Lower leg skin (tissue), 3 donors: ENCODE measurements around the gene CA12.

Experiments used
- CTCF ChIP-seq, 3 donors: fragments of 450-650 bp; IDR thresholded peaks; one replicate each; pipeline ENCODE4 v1.5.1; 2016; ENCODE audit warnings: antibody characterized with exemption in 3 of 3, mild to moderate bottlenecking in 3 of 3, moderate library complexity in 2 of 3
- POLR2A ChIP-seq, 2 donors: fragments of 450-650 bp; IDR thresholded peaks; one replicate each; pipeline ENCODE4 v1.6.1; 2016 to 2017; ENCODE audit warnings: antibody characterized with exemption in 2 of 2, mild to moderate bottlenecking in 1 of 2, moderate library complexity in 1 of 2

DNA sequence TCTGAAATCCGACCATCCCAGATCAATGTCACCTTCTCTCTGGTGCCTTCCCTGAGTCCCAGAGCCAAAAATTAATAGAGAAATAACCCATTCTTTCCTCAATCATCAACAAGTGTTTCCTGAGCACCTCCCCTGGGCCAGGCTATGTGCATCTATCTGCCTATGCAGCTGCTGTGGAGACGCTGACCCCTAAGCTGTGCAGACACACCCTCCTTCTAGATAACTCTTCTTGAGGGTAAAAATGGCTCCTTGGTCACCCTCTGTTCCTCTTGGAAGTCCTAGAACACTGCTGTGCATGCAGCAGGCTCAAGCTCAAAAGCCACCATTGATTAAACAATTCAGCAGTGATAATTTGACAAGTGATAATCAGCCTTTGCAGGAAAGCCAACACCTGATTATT lies 18.4 kb downstream of the CA12 start:
- TF ChIP-seq CTCF (IDR thresholded peaks at IDR 0.05) (no peak), POLR2A (IDR thresholded peaks at IDR 0.05) (no peak)
